Adrenal gland (tissue), 5 donors: ENCODE data around the gene IGFL3.

Experiments
- CTCF ChIP-seq, 6 experiments: fragments of 450-650 bp in 4 of 6; fragments of 200-600 bp in 2 of 6; sonication (generic) in 1 of 6; IDR thresholded peaks; 1 replicate in 5 of 6; 2 replicates in 1 of 6; pipeline versions ENCODE4 v1.5.1 to v1.8.0; 2016 to 2021; ENCODE audit warnings: antibody characterized with exemption in 6 of 6, mild to moderate bottlenecking in 2 of 6, moderate library complexity in 1 of 6
- POLR2A ChIP-seq, 2 donors: fragments of 450-650 bp; IDR thresholded peaks; one replicate each; pipeline ENCODE4 v1.6.1; 2017; ENCODE audit warnings: antibody characterized with exemption in 2 of 2, mild to moderate bottlenecking in 2 of 2, moderate library complexity in 1 of 2
- donor health status: DM: no; HTN: no; CAD: no.

- TF ChIP-seq CTCF (IDR thresholded peaks at IDR 0.05) (no peak), POLR2A (IDR thresholded peaks at IDR 0.05) (no peak)
These were observed 17.8 kb upstream of the IGFL3 start for GRCh38 chr19:46142294-46142693.
